K562 (cell line): Measurements from ENCODE around the gene OR51V1. TPM values are rescaled to one million over a fixed set of nuclear protein-coding genes. Genes with fewer than 3 reads are reported as not detected.

Source experiments
- ATF1 ChIP-seq, 2 experiments: fragments of 450-650 bp in 1 of 2; IDR thresholded peaks; 2 replicates each; pipeline ENCODE4 v1.6.1; 2016; ENCODE audit warnings: missing compliant biosample characterization in 1 of 2, missing genetic modification characterization in 1 of 2
- CBFA2T3 ChIP-seq: fragments of 450-650 bp; IDR thresholded peaks from 2 replicates; pipeline ENCODE4 v1.6.1; 2017
- CEBPG ChIP-seq, 3 experiments: fragments of 200-800 bp in 1 of 3; sonication (Bioruptor generic) in 1 of 3; sonication (generic) in 1 of 3; formaldehyde crosslinking in 1 of 3; IDR thresholded peaks in 2 of 3; conservative IDR thresholded peaks in 1 of 3; 2 replicates each; pipeline versions ENCODE4 v1.6.1 to v1.8.0; 2016 to 2022; ENCODE audit warnings: missing compliant biosample characterization in 2 of 3, missing genetic modification characterization in 2 of 3, mild to moderate bottlenecking in 1 of 3, missing genetic modification reagents in 1 of 3
- ELF2 ChIP-seq: fragments of 250-450 bp; sonication (Bioruptor Pico); IDR thresholded peaks from 2 replicates; pipeline ENCODE4 v1.5.0; 2021; ENCODE audit warnings: mild to moderate bottlenecking
- PHF20 ChIP-seq: fragments of 450-650 bp; IDR thresholded peaks from 2 replicates; pipeline ENCODE4 v1.6.1; 2018; ENCODE audit not compliant: partially characterized antibody
- RBM17 ChIP-seq: fragments of 200-400 bp; formaldehyde crosslinking; IDR thresholded peaks from 2 replicates; pipeline ENCODE4 v1.6.1; 2017; ENCODE audit warnings: low read depth, mild to moderate bottlenecking, low read length, borderline replicate concordance
- RFX1 ChIP-seq: fragments of 450-650 bp; IDR thresholded peaks from 2 replicates; pipeline ENCODE4 v1.6.1; 2016; ENCODE audit warnings: mild to moderate bottlenecking, moderate library complexity
- SIN3B ChIP-seq: fragments of 450-650 bp; IDR thresholded peaks from 2 replicates; pipeline ENCODE4 v1.6.1; 2017; ENCODE audit warnings: low read depth, mild to moderate bottlenecking, moderate library complexity
- ZKSCAN3 ChIP-seq: fragments of 250-450 bp; sonication (Bioruptor Pico); IDR thresholded peaks from 2 replicates; pipeline ENCODE4 v1.4.0; 2020
- polyA plus RNA-seq, 8 experiments: library from polyadenylated mRNA; depleted of rRNA in 4 of 8; stranded (reverse) in 5 of 8; unstranded in 3 of 8; fragments of >200 nt; fragmentation: Nextera tagmentation in 2 of 8; fragmentation: Illumina TruSeq in 1 of 8; extraction: Ambion mirVana in 2 of 8; extraction: Trizol in 1 of 8; gene quantifications; 2 replicates each; pipeline versions ENCODE4 v1.2.1 to v1.2.3, GENCODE V29; 2011 to 2014; ENCODE audit warnings: inconsistent platforms in 1 of 8, missing spikeins in 1 of 8
- total RNA-seq, 7 experiments: library from RNA; depleted of rRNA in 6 of 7; stranded (reverse); fragments of >200 nt in 6 of 7; fragmentation: Illumina TruSeq in 2 of 7; extraction: Trizol in 2 of 7; gene quantifications; 2 replicates each; pipeline versions ENCODE4 v1.2.1 to v1.2.3, GENCODE V29; 2011 to 2021; ENCODE audit warnings: low replicate concordance in 1 of 7
- TF ChIP-seq, protein P1 (sequence below): fragments of 450-650 bp; formaldehyde crosslinking; IDR thresholded peaks from 2 replicates; pipeline ENCODE4 v1.4.0; 2020; ENCODE audit warnings: mild to moderate bottlenecking, mixed read lengths
- TF ChIP-seq, protein P2 (sequence below): sonication (generic); formaldehyde crosslinking; IDR thresholded peaks from 2 replicates; pipeline ENCODE4 v1.8.0; 2022; ENCODE audit warnings: mild to moderate bottlenecking, low read depth, missing genetic modification reagents
- TF ChIP-seq, protein P3 (sequence below): fragments of 250-450 bp; sonication (Bioruptor Pico); IDR thresholded peaks from 2 replicates; pipeline ENCODE4 v1.8.0; 2021; ENCODE audit warnings: mild to moderate bottlenecking, moderate library complexity
- TF ChIP-seq, protein P4 (sequence below), 2 experiments: fragments of 450-650 bp; IDR thresholded peaks; 2 replicates each; pipeline ENCODE4 v1.6.1; 2016; ENCODE audit warnings: mild to moderate bottlenecking in 2 of 2, borderline replicate concordance in 1 of 2, low read depth in 1 of 2, moderate library complexity in 1 of 2
- TF ChIP-seq, protein P5 (sequence below): sonication (generic); formaldehyde crosslinking; IDR thresholded peaks from 2 replicates; pipeline ENCODE4 v1.9.0; 2022; ENCODE audit warnings: mild to moderate bottlenecking, missing genetic modification reagents

Gene OR51V1
- total and polyA plus RNA-seq, 9 of the 15 experiments (the other 6 are each of a cell fraction or from before 2014, with no cell fraction given): not detected

DNA sequence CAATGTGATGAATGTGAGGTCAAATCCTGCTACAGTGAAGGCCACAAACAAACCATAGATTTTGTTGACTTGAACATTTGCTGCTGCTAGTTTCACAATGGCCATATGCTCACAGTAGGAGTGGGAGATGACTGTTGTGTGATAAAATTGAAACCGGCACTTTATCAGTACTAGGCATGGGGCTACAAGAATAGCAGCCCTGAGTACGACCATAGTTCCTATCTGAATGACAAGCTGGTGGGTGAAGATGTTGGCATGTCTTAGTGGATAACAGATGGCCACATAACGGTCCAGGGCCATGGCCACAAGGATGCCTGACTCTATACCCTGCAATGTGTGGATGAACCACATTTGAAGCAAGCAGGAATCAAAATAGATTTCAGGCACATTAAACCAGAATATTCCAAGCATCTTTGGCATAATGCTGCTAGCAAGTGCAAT, 48.7 kb downstream of the OR51V1 start (continued):
- TF ChIP-seq ZKSCAN3: no peak
- TF ChIP-seq, protein P1, sequence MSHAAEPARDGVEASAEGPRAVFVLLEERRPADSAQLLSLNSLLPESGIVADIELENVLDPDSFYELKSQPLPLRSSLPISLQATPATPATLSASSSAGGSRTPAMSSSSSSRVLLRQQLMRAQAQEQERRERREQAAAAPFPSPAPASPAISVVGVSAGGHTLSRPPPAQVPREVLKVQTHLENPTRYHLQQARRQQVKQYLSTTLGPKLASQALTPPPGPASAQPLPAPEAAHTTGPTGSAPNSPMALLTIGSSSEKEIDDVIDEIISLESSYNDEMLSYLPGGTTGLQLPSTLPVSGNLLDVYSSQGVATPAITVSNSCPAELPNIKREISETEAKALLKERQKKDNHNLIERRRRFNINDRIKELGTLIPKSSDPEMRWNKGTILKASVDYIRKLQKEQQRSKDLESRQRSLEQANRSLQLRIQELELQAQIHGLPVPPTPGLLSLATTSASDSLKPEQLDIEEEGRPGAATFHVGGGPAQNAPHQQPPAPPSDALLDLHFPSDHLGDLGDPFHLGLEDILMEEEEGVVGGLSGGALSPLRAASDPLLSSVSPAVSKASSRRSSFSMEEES (CRISPR knock-in tag): no peak
- TF ChIP-seq, protein P2, sequence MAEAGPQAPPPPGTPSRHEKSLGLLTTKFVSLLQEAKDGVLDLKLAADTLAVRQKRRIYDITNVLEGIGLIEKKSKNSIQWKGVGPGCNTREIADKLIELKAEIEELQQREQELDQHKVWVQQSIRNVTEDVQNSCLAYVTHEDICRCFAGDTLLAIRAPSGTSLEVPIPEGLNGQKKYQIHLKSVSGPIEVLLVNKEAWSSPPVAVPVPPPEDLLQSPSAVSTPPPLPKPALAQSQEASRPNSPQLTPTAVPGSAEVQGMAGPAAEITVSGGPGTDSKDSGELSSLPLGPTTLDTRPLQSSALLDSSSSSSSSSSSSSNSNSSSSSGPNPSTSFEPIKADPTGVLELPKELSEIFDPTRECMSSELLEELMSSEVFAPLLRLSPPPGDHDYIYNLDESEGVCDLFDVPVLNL (CRISPR knock-in tag): no peak
- no peak for TF ChIP-seq CEBPG (CRISPR knock-in tag; IDR thresholded peaks at IDR 0.05)
- no peak for TF ChIP-seq CEBPG (tag; conservative IDR thresholded peaks at IDR 0.05 in 1 of 2, IDR thresholded peaks at IDR 0.05 in 1 of 2)
- no peak for TF ChIP-seq ELF2 (CRISPR knock-in tag)
- TF ChIP-seq SIN3B: no peak
- TF ChIP-seq, protein P3, sequence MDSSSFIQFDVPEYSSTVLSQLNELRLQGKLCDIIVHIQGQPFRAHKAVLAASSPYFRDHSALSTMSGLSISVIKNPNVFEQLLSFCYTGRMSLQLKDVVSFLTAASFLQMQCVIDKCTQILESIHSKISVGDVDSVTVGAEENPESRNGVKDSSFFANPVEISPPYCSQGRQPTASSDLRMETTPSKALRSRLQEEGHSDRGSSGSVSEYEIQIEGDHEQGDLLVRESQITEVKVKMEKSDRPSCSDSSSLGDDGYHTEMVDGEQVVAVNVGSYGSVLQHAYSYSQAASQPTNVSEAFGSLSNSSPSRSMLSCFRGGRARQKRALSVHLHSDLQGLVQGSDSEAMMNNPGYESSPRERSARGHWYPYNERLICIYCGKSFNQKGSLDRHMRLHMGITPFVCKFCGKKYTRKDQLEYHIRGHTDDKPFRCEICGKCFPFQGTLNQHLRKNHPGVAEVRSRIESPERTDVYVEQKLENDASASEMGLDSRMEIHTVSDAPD: no peak
- no peak for TF ChIP-seq PHF20
- TF ChIP-seq, protein P4, sequence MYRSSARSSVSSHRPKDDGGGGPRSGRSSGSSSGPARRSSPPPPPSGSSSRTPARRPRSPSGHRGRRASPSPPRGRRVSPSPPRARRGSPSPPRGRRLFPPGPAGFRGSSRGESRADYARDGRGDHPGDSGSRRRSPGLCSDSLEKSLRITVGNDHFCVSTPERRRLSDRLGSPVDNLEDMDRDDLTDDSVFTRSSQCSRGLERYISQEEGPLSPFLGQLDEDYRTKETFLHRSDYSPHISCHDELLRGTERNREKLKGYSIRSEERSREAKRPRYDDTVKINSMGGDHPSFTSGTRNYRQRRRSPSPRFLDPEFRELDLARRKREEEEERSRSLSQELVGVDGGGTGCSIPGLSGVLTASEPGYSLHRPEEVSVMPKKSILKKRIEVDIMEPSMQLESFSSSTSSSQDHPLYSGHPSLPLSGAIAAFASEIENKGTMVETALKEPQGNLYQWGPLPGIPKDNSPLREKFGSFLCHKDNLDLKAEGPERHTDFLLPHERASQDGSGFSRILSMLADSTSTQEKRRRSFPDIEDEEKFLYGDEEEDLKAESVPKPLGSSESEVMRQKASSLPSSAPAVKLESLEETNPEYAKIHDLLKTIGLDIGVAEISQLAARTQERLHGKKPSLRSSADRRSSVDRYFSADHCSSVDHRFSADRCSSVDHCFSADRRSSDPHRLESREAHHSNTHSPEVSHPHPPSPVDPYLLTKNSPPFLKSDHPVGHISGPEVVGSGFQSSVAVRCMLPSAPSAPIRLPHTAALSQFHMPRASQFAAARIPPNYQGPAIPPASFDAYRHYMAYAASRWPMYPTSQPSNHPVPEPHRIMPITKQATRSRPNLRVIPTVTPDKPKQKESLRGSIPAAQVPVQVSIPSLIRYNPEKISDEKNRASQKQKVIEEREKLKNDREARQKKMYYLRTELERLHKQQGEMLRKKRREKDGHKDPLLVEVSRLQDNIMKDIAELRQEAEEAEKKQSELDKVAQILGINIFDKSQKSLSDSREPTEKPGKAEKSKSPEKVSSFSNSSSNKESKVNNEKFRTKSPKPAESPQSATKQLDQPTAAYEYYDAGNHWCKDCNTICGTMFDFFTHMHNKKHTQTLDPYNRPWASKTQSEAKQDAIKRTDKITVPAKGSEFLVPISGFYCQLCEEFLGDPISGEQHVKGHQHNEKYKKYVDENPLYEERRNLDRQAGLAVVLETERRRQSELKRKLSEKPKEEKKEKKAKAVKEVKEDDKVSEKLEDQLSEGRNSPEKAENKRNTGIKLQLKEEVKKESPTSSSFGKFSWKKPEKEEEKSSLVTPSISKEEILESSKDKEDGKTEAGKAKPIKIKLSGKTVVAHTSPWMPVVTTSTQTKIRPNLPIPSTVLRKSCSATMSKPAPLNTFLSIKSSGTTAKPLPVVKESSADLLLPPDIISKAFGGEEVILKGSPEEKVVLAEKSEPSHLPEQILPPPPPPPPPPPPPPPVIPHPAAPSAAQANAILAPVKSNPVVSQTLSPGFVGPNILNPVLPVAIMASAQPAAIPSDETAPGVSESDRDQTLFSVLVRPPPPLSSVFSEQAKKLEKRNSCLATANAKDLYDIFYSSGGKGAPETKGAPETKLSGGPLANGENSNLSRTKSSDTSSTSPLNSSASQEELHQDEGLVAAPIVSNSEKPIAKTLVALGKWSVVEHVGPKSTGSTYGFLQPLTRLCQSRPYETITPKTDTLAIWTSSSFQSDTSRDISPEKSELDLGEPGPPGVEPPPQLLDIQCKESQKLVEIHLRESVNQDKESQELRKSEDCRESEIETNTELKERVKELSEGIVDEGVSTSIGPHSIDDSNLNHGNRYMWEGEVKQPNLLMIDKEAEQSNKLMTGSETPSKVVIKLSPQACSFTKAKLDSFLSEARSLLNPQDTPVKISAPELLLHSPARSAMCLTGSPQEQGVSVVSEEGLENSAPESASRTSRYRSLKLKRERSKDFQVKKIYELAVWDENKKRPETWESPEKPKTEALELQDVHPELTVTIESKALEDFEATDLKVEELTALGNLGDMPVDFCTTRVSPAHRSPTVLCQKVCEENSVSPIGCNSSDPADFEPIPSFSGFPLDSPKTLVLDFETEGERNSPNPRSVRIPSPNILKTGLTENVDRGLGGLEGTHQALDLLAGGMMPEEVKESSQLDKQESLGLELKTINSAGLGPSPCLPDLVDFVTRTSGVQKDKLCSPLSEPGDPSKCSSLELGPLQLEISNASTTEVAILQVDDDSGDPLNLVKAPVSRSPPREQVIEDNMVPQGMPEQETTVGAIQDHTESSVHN (IDR thresholded peaks at IDR 0.05; ENCODE audit: borderline replicate concordance in 1 of 2, low read depth in 1 of 2): no peak
- TF ChIP-seq, protein P5, sequence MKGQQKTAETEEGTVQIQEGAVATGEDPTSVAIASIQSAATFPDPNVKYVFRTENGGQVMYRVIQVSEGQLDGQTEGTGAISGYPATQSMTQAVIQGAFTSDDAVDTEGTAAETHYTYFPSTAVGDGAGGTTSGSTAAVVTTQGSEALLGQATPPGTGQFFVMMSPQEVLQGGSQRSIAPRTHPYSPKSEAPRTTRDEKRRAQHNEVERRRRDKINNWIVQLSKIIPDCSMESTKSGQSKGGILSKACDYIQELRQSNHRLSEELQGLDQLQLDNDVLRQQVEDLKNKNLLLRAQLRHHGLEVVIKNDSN (CRISPR knock-in tag): no peak
- no peak for TF ChIP-seq RBM17
- peak; percentile 99 for TF ChIP-seq CBFA2T3
- no peak for TF ChIP-seq RFX1
- no peak for TF ChIP-seq ATF1 (CRISPR knock-in tag; IDR thresholded peaks at IDR 0.05)
- peak; percentile 42; the same call in 1 of the 2 replicates for TF ChIP-seq ATF1 (tag; IDR thresholded peaks at IDR 0.05)
